HEK293T (cell line): Measurements from ENCODE around the gene LCN15.
A peak's percentile ranks its signal among the peaks of the same experiment; 100 is the strongest.

ENCODE experiments used
- BHLHE40 ChIP-seq: fragments of 450-650 bp; IDR thresholded peaks from 2 replicates; pipeline ENCODE4 v1.6.1; 2016; ENCODE audit warnings: mild to moderate bottlenecking, moderate library complexity, borderline replicate concordance
- CTBP1 ChIP-seq: fragments of 450-650 bp; IDR thresholded peaks from 2 replicates; pipeline ENCODE4 v1.6.1; 2016; ENCODE audit warnings: borderline replicate concordance
- ELF4 ChIP-seq: fragments of 450-650 bp; IDR thresholded peaks from 2 replicates; pipeline ENCODE4 v1.6.1; 2017; ENCODE audit warnings: antibody characterized with exemption
- FOXA1 ChIP-seq: fragments of 450-650 bp; IDR thresholded peaks from 2 replicates; pipeline ENCODE4 v1.6.1; 2016; ENCODE audit warnings: mild to moderate bottlenecking
- FOXM1 ChIP-seq: fragments of 450-650 bp; IDR thresholded peaks from 2 replicates; pipeline ENCODE4 v1.6.1; 2017; ENCODE audit warnings: mild to moderate bottlenecking, borderline replicate concordance
- L3MBTL2 ChIP-seq: fragments of 450-650 bp; conservative IDR thresholded peaks from 2 replicates; pipeline ENCODE4 v1.6.1; 2016; ENCODE audit warnings: mild to moderate bottlenecking
- LEF1 ChIP-seq: fragments of 450-650 bp; IDR thresholded peaks from 2 replicates; pipeline ENCODE4 v1.6.1; 2017; ENCODE audit warnings: mild to moderate bottlenecking, borderline replicate concordance
- NFRKB ChIP-seq: fragments of 450-650 bp; IDR thresholded peaks from 2 replicates; pipeline ENCODE4 v1.6.1; 2016; ENCODE audit warnings: mild to moderate bottlenecking, moderate library complexity
- SP1 ChIP-seq: fragments of 450-650 bp; IDR thresholded peaks from 2 replicates; pipeline ENCODE4 v1.6.1; 2017
- SUZ12 ChIP-seq: fragments of 450-650 bp; IDR thresholded peaks from 2 replicates; pipeline ENCODE4 v1.6.1; 2016; ENCODE audit warnings: mild to moderate bottlenecking
- TARDBP ChIP-seq: fragments of 450-650 bp; IDR thresholded peaks from 2 replicates; pipeline ENCODE4 v1.6.1; 2016
- ZNF384 ChIP-seq: fragments of 450-650 bp; IDR thresholded peaks from 2 replicates; pipeline ENCODE4 v1.6.1; 2016
- TF ChIP-seq, protein P1 (sequence below): fragments of 450-650 bp; IDR thresholded peaks from 2 replicates; pipeline ENCODE4 v1.6.1; 2016

DNA sequence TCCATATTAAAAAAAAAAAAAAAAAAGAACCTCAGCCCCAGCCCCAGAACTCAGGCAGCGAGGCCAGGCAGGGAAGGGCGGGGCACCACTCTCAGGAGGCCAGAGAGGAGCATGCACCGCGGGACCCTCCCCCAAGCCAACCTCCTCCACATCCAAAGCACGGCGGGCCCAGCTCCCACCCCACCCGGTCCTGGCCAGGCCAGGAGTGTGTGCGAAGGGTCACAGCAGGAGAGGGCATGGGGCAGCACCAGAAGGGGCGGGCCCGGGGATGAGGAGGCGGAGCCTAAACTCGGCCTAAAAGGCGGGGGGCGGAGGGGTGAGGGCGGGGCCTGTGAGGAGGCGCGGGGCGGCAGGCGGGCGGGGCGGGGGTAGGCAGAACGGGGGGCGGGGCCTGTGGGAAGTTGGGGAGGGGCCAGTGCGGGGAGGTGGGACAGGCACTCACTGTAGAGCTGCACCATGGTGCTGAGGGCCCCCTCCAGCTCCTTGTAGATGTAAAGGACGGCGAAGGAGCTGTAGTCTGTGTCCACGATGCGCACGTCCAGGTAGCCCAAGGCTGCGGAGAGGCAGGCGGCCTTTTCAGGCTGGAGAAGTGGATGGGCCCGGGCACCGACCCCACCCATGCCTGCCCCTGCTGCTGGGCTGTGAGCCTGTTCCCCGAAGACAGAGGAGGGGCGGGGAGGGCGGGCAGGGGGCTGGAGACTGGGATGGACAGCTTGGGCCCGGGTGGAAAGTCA is 1.2 kb downstream of the LCN15 start:
- TF ChIP-seq NFRKB: no peak
- no peak for TF ChIP-seq FOXM1
- no peak for TF ChIP-seq TARDBP
- no peak for TF ChIP-seq SP1
- no peak for TF ChIP-seq LEF1
- TF ChIP-seq ZNF384: peak; percentile 95
- TF ChIP-seq L3MBTL2: 0 out of 2 replicates have a peak, but pooled peaks have one; percentile 23
- TF ChIP-seq CTBP1: no peak
- no peak for TF ChIP-seq SUZ12
- TF ChIP-seq ELF4: no peak
- TF ChIP-seq, protein P1, sequence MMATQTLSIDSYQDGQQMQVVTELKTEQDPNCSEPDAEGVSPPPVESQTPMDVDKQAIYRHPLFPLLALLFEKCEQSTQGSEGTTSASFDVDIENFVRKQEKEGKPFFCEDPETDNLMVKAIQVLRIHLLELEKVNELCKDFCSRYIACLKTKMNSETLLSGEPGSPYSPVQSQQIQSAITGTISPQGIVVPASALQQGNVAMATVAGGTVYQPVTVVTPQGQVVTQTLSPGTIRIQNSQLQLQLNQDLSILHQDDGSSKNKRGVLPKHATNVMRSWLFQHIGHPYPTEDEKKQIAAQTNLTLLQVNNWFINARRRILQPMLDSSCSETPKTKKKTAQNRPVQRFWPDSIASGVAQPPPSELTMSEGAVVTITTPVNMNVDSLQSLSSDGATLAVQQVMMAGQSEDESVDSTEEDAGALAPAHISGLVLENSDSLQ: no peak
- TF ChIP-seq FOXA1: no peak
- no peak for TF ChIP-seq BHLHE40
